IMR-90 (cell line): ENCODE data around the gene CD248. TPM values are rescaled to one million over a fixed set of nuclear protein-coding genes. Genes with fewer than 3 reads are reported as not detected.
A peak's percentile ranks its signal among the peaks of the same experiment; 100 is the strongest.

Experiments used
- ATAC-seq: fragments of 200-7000 bp; cut with Tn5 transposase; 2 replicates; pipeline ENCODE4 v1.9.1; 2020; ENCODE audit warnings: low read depth, mild to moderate bottlenecking, moderate library complexity
- BruUV-seq: library from RNA; stranded (reverse); fragments of 400-500 nt; replicated peaks from 2 replicates; lab custom pipeline; 2021; lab: Mats Ljungman, UMichigan
- CTCF ChIA-PET: fragments of 300-600 bp; formaldehyde crosslinking; extraction: SDS; loops from one replicate; lab custom pipeline; 2021; ENCODE audit warnings: antibody characterized with exemption; lab: Yijun Ruan, JAX
- POLR2A ChIA-PET: fragments of 300-600 bp; sonication (Branson Sonifier 250); formaldehyde crosslinking; loops from one replicate; lab custom pipeline; 2022; ENCODE audit warnings: antibody characterized with exemption; ENCODE audit not compliant: unreplicated experiment; lab: Charles Lee
- DNase-seq: peaks from one replicate; pipeline ENCODE4 v3.0.0; 2013
- H2AFZ ChIP-seq: replicated peaks from 2 replicates; pipeline ENCODE3; 2013; ENCODE audit warnings: low read length, mild to moderate bottlenecking; ENCODE audit not compliant: poor library complexity
- H2AK5ac ChIP-seq: 2 replicates; pipeline ENCODE4 v1.6.1; 2013; ENCODE audit warnings: low read depth, low read length, inconsistent platforms
- H2AK9ac ChIP-seq: replicated peaks from 2 replicates; pipeline ENCODE3; 2013; ENCODE audit warnings: mild to moderate bottlenecking, low read depth, low read length, moderate library complexity; ENCODE audit not compliant: poor library complexity
- H2BK120ac ChIP-seq: 2 replicates; pipeline ENCODE4 v1.6.1; 2013; ENCODE audit warnings: low read depth, low read length, inconsistent platforms
- H2BK15ac ChIP-seq: 3 replicates; pipeline ENCODE4 v1.6.1; 2013; ENCODE audit warnings: low read depth, low read length, inconsistent platforms
- H2BK20ac ChIP-seq: 2 replicates; pipeline ENCODE4 v1.6.1; 2013; ENCODE audit warnings: low read depth, mild to moderate bottlenecking, inconsistent platforms, low read length, moderate library complexity
- H2BK5ac ChIP-seq: 2 replicates; pipeline ENCODE4 v1.6.1; 2013; ENCODE audit warnings: mild to moderate bottlenecking, low read depth, low read length, inconsistent platforms; ENCODE audit not compliant: poor library complexity, severe bottlenecking
- H3K14ac ChIP-seq: replicated peaks from 2 replicates; pipeline ENCODE4 v1.6.1; 2013; ENCODE audit warnings: low read depth, low read length, inconsistent platforms
- H3K18ac ChIP-seq: 2 replicates; pipeline ENCODE4 v1.6.1; 2013; ENCODE audit warnings: low read depth, low read length, control low read depth
- H3K23ac ChIP-seq: 2 replicates; pipeline ENCODE4 v1.6.1; 2013; ENCODE audit warnings: low read depth, low read length, inconsistent platforms
- H3K27ac ChIP-seq: 2 replicates; pipeline ENCODE4 v1.5.1; 2013; ENCODE audit warnings: mild to moderate bottlenecking, control low read depth, low read length; ENCODE audit not compliant: insufficient read depth
- H3K27me3 ChIP-seq: 2 replicates; pipeline ENCODE4 v1.6.1; 2013; ENCODE audit warnings: low read length; ENCODE audit not compliant: control insufficient read depth, insufficient read depth
- H3K36me3 ChIP-seq: 2 replicates; pipeline ENCODE4 v1.6.1; 2013; ENCODE audit warnings: low read length, mixed read lengths; ENCODE audit not compliant: control insufficient read depth, insufficient read depth
- H3K4ac ChIP-seq: 2 replicates; pipeline ENCODE4 v1.6.1; 2013; ENCODE audit warnings: low read depth, low read length, inconsistent platforms
- H3K4me1 ChIP-seq: 2 replicates; pipeline ENCODE4 v1.6.1; 2013; ENCODE audit warnings: low read length, mixed read lengths; ENCODE audit not compliant: control insufficient read depth, insufficient read depth
- H3K4me2 ChIP-seq: 2 replicates; pipeline ENCODE4 v1.6.1; 2013; ENCODE audit warnings: low read depth, mild to moderate bottlenecking, control low read depth, low read length, moderate library complexity
- H3K4me3 ChIP-seq: 2 replicates; pipeline ENCODE4 v1.5.1; 2013; ENCODE audit warnings: low read depth, mild to moderate bottlenecking, control low read depth, low read length, moderate library complexity; ENCODE audit not compliant: insufficient read depth
- H3K56ac ChIP-seq: 2 replicates; pipeline ENCODE4 v1.6.1; 2013; ENCODE audit warnings: low read length, inconsistent platforms; ENCODE audit not compliant: insufficient read depth; ENCODE audit errors: extremely low read depth
- H3K79me1 ChIP-seq, 2 experiments: 2 replicates each; pipeline ENCODE4 v1.6.1; 2013; ENCODE audit warnings: low read length in 2 of 2, inconsistent platforms in 1 of 2, low read depth in 1 of 2
- H3K9ac ChIP-seq: 2 replicates; pipeline ENCODE4 v1.6.1; 2013; ENCODE audit warnings: low read depth, low read length, control low read depth
- H3K9me1 ChIP-seq: 2 replicates; pipeline ENCODE4 v1.6.1; 2013; ENCODE audit warnings: low read length, inconsistent platforms; ENCODE audit not compliant: insufficient read depth
- H3K9me3 ChIP-seq: 2 replicates; pipeline ENCODE4 v1.6.1; 2013; ENCODE audit warnings: low read length; ENCODE audit not compliant: control insufficient read depth, insufficient read depth
- H4K20me1 ChIP-seq: 2 replicates; pipeline ENCODE4 v1.6.1; 2013; ENCODE audit warnings: low read length, inconsistent platforms; ENCODE audit not compliant: insufficient read depth
- H4K5ac ChIP-seq: 2 replicates; pipeline ENCODE4 v1.6.1; 2013; ENCODE audit warnings: mild to moderate bottlenecking, low read depth, low read length, control low read depth
- H4K8ac ChIP-seq, 2 experiments: 2 replicates each; pipeline ENCODE4 v1.6.1; 2013; ENCODE audit warnings: low read depth in 2 of 2, low read length in 2 of 2, control low read depth in 1 of 2, inconsistent platforms in 1 of 2
- H4K91ac ChIP-seq: 2 replicates; pipeline ENCODE4 v1.6.1; 2013; ENCODE audit warnings: low read depth, low read length, inconsistent platforms; ENCODE audit not compliant: insufficient read depth
- MAFK ChIP-seq: IDR thresholded peaks from 2 replicates; pipeline ENCODE4 v1.6.1; 2012; ENCODE audit warnings: low read depth, low read length, improper control_type of control experiment
- MAZ ChIP-seq: IDR thresholded peaks from 2 replicates; pipeline ENCODE4 v1.6.1; 2012; ENCODE audit warnings: low read depth, mild to moderate bottlenecking, low read length, improper control_type of control experiment, moderate library complexity, borderline replicate concordance
- MXI1 ChIP-seq: IDR thresholded peaks from 2 replicates; pipeline ENCODE4 v1.6.1; 2012; ENCODE audit warnings: low read depth, mild to moderate bottlenecking, low read length, moderate library complexity, borderline replicate concordance
- RAD21 ChIP-seq: IDR thresholded peaks from 2 replicates; pipeline ENCODE4 v1.6.1; 2012; ENCODE audit warnings: low read length, improper control_type of control experiment
- WGBS, 2 experiments: methylation state at CpG; one replicate each; pipeline versions ENCODE4 v1.1.5 to v1.1.7; 2013; ENCODE audit warnings: missing lambda C conversion rate in 2 of 2; ENCODE audit not compliant: insufficient read length in 1 of 2; ENCODE audit errors: extremely low coverage in 2 of 2; 5-methylcytosine and 5-hydroxymethylcytosine counted together
- dilution Hi-C: fragments of 300-500 bp; cut with HindIII; formaldehyde crosslinking; loops from one replicate; pipeline ENCODE4 v1.14.3; 2018; ENCODE audit warnings: low sequenced_read_pairs; ENCODE audit not compliant: unreplicated experiment
- in situ Hi-C: fragments of 300-500 bp; cut with MboI; formaldehyde crosslinking; loops from 3 replicates; pipeline ENCODE4 v1.14.3; 2019; ENCODE audit warnings: low sequenced_read_pairs, inconsistent platforms, mixed read lengths
- intact Hi-C: fragments of 100-400 bp; cut with micrococcal nuclease; formaldehyde crosslinking; loops from 2 replicates; pipeline ENCODE4 v1.10.0; 2022
- polyA plus RNA-seq, 3 experiments: library from polyadenylated mRNA; depleted of rRNA; stranded (reverse); fragments of >200 nt; gene quantifications; 2 replicates each; pipeline ENCODE4 v1.2.3, GENCODE V29; 2012; ENCODE audit warnings: low replicate concordance in 1 of 3
- total RNA-seq: library from RNA; depleted of rRNA; stranded (reverse); fragments of >200 nt; gene quantifications from 2 replicates; pipeline ENCODE4 v1.2.3, GENCODE V29; 2012

The CD248 gene
- total and polyA plus RNA-seq, 2 of the 4 experiments (the other 2 are of a cell fraction) = 19.5 to 223 TPM

- peaks cover 32% of the 10 kb centered on the region for H3K4me1 ChIP-seq
- peak overlapping the region; percentile 0; the same call in 1 of the 2 replicates for H3K9ac ChIP-seq
- intact Hi-C loops (no loop called here), in situ Hi-C loops (no loop called here), dilution Hi-C loops (no loop called here)
- peaks cover 0 to 41% of the 10 kb centered on the region in 2 experiments; a peak in 2 of 4 replicates for H3K79me1 ChIP-seq
- peaks cover 32% of the 10 kb centered on the region for H4K20me1 ChIP-seq
- BruUV-seq = no TSS peak
- H4K91ac ChIP-seq = peak overlapping the region; percentile 99
- H2BK5ac ChIP-seq = peak overlapping the region; percentile 100
- 0 out of 2 replicates have a peak overlapping the region, but pooled peaks have one; percentile 7 for H3K4me2 ChIP-seq
- TF ChIP-seq MAZ (0 out of 2 replicates have a peak, but pooled peaks have one; percentile 1), RAD21 (no peak), MAFK (no peak), MXI1 (no peak)
- H3K36me3 ChIP-seq = no peaks in the 10 kb centered on the region
- ChIA-PET POLR2A (interaction anchor here (0.6 to 1.1 kb wide), 3 partner anchors 8 to 51 kb away, joined by 3 to 7 read pairs (median 4); partner anchors contain the start of gene YIF1A), CTCF (interaction anchor here (1.2 kb wide), 1 partner anchor 70 kb away, joined by 3 read pairs; no protein-coding TSS in a partner anchor)
- peak overlapping the region; percentile 85 to 99; a peak in 3 of 4 replicates for H4K8ac ChIP-seq
- peak overlapping the region; percentile 98; the same call in 1 of the 2 replicates for H3K56ac ChIP-seq
- peak overlapping the region; percentile 47 for H2AK9ac ChIP-seq
- H3K9me3 ChIP-seq = no peaks in the 10 kb centered on the region
- H2BK120ac ChIP-seq = peak overlapping the region; percentile 100
- DNase-seq = no peak
- peak overlapping the region; percentile 89 for H2AFZ ChIP-seq
- H3K23ac ChIP-seq = peak overlapping the region; percentile 93
- no CpG with 5 or more reads among the region's 3 CpGs for WGBS, 2 experiments
- H3K27ac ChIP-seq = peak overlapping the region; percentile 100
- peak overlapping the region; percentile 17; the same call in 2 of the 3 replicates for H2BK15ac ChIP-seq
- H3K9me1 ChIP-seq = peaks cover 11% of the 10 kb centered on the region
- H3K14ac ChIP-seq = peak overlapping the region; percentile 86
- peak overlapping the region; percentile 100 for H3K4ac ChIP-seq
- peak overlapping the region; percentile 93 for H2BK20ac ChIP-seq
- H2AK5ac ChIP-seq = peak overlapping the region; percentile 100
- ATAC-seq = no peak
- no peak overlapping the region for H3K4me3 ChIP-seq
- H3K18ac ChIP-seq = peak overlapping the region; percentile 64
- peak overlapping the region; percentile 75 for H4K5ac ChIP-seq
- no peaks in the 10 kb centered on the region for H3K27me3 ChIP-seq
These were observed 1.7 kb upstream of the CD248 start for GRCh38 chr11:66318600-66318970.
